ENCODE data around the gene SH3RF1. TPM values are rescaled to one million over a fixed set of nuclear protein-coding genes. Genes with fewer than 3 reads are reported as not detected.

The SH3RF1 gene
- total RNA-seq, 4 donors from 2014 or later = 10.0 to 11.8 (median 10.9) TPM

GRCh38 chr4:169070895-169071218 is 199.9 kb downstream of the SH3RF1 start:
- H3K36me3 ChIP-seq = no peaks in the 10 kb centered on the region
- no peaks in the 10 kb centered on the region for H3K4me1 ChIP-seq
- TF ChIP-seq EP300 (IDR thresholded peaks at IDR 0.05) (no peak), CTCF (IDR thresholded peaks at IDR 0.05) (no peak), POLR2AphosphoS5 (IDR thresholded peaks at IDR 0.05) (no peak), POLR2A (IDR thresholded peaks at IDR 0.05; ENCODE audit: low read depth) (no peak)
- DNase-seq (ENCODE audit: extremely low spot score) = no peak
- intact Hi-C loops (cut with DNase I) = no loop called here
- no peaks in the 10 kb centered on the region for H3K27me3 ChIP-seq
- H3K4me3 ChIP-seq = no peak overlapping the region
- H3K9me3 ChIP-seq = no peaks in the 10 kb centered on the region
- no peak overlapping the region for H3K27ac ChIP-seq (replicated peaks in 1 of 4)
- WGBS = 92% methylated on average over 5 of the region's 5 CpGs

GRCh38 chr4:169070071-169070894 is 200.5 kb downstream of the SH3RF1 start:
- no peak for DNase-seq (ENCODE audit: extremely low spot score)
- no peaks in the 10 kb centered on the region for H3K36me3 ChIP-seq
- intact Hi-C loops (cut with DNase I) = no loop called here
- H3K9me3 ChIP-seq = no peaks in the 10 kb centered on the region
- no peak overlapping the region for H3K27ac ChIP-seq (replicated peaks in 1 of 4)
- 73% methylated on average over 15 of the region's 16 CpGs for WGBS
- H3K4me3 ChIP-seq = no peak overlapping the region
- H3K27me3 ChIP-seq = no peaks in the 10 kb centered on the region
- no peak for TF ChIP-seq POLR2AphosphoS5 (IDR thresholded peaks at IDR 0.05)
- TF ChIP-seq EP300 (IDR thresholded peaks at IDR 0.05) = no peak
- no peak for TF ChIP-seq POLR2A (IDR thresholded peaks at IDR 0.05; ENCODE audit: low read depth)
- no peak for TF ChIP-seq CTCF (IDR thresholded peaks at IDR 0.05)
- H3K4me1 ChIP-seq = no peaks in the 10 kb centered on the region

GRCh38 chr4:169068423-169068822 is 202.3 kb downstream of the SH3RF1 start:
- no peak for DNase-seq (ENCODE audit: extremely low spot score)
- Histone ChIP-seq H3K27ac (replicated peaks in 1 of 4) (no peak overlapping the region), H3K9me3 (no peaks in the 10 kb centered on the region), H3K4me1 (peaks cover 0 to under 1% (median 0%) of the 10 kb centered on the region in 4 donors), H3K27me3 (no peaks in the 10 kb centered on the region), H3K36me3 (no peaks in the 10 kb centered on the region), H3K4me3 (no peak overlapping the region)
- 91% methylated on average over 8 of the region's 8 CpGs for WGBS
- no peak for TF ChIP-seq POLR2A (IDR thresholded peaks at IDR 0.05; ENCODE audit: low read depth)
- TF ChIP-seq EP300 (IDR thresholded peaks at IDR 0.05) = no peak
- TF ChIP-seq POLR2AphosphoS5 (IDR thresholded peaks at IDR 0.05) = no peak
- no peak for TF ChIP-seq CTCF (IDR thresholded peaks at IDR 0.05)
- intact Hi-C loops (cut with DNase I) = no loop called here

GRCh38 chr4:169066934-169067333 is 203.8 kb downstream of the SH3RF1 start:
- H3K4me3 ChIP-seq = no peak overlapping the region
- no peaks in the 10 kb centered on the region for H3K36me3 ChIP-seq
- no peaks in the 10 kb centered on the region for H3K27me3 ChIP-seq
- no peak overlapping the region for H3K27ac ChIP-seq (replicated peaks in 1 of 4)
- TF ChIP-seq POLR2AphosphoS5 (IDR thresholded peaks at IDR 0.05) (no peak), POLR2A (IDR thresholded peaks at IDR 0.05; ENCODE audit: low read depth) (no peak), CTCF (IDR thresholded peaks at IDR 0.05) (no peak), EP300 (IDR thresholded peaks at IDR 0.05) (no peak)
- no peak for DNase-seq (ENCODE audit: extremely low spot score)
- no peaks in the 10 kb centered on the region for H3K9me3 ChIP-seq
- 97% methylated on average over 5 of the region's 5 CpGs for WGBS
- intact Hi-C loops (cut with DNase I) = no loop called here
- peaks cover 12 to 15% (median 13%) of the 10 kb centered on the region in 4 donors for H3K4me1 ChIP-seq

All from esophagus muscularis mucosa (tissue), 4 donors.